Vagina (tissue), 2 donors: ENCODE results near the gene CFAP99.

ENCODE experiments used
- POLR2AphosphoS5 ChIP-seq, 2 donors: sonication (generic); formaldehyde crosslinking; IDR thresholded peaks; one replicate each; pipeline ENCODE4 v1.9.0; 2017; ENCODE audit warnings: antibody characterized with exemption in 2 of 2, mild to moderate bottlenecking in 2 of 2, low read depth in 1 of 2; ENCODE audit not compliant: insufficient read depth in 1 of 2
- TF ChIP-seq, protein P1 (sequence below), 3 experiments: fragments of 450-650 bp in 2 of 3; fragments of 200-600 bp in 1 of 3; sonication (generic) in 1 of 3; IDR thresholded peaks; one replicate each; pipeline ENCODE4 v1.5.1; 2017 to 2019; ENCODE audit warnings: antibody characterized with exemption in 3 of 3, mild to moderate bottlenecking in 2 of 3, moderate library complexity in 2 of 3

DNA sequence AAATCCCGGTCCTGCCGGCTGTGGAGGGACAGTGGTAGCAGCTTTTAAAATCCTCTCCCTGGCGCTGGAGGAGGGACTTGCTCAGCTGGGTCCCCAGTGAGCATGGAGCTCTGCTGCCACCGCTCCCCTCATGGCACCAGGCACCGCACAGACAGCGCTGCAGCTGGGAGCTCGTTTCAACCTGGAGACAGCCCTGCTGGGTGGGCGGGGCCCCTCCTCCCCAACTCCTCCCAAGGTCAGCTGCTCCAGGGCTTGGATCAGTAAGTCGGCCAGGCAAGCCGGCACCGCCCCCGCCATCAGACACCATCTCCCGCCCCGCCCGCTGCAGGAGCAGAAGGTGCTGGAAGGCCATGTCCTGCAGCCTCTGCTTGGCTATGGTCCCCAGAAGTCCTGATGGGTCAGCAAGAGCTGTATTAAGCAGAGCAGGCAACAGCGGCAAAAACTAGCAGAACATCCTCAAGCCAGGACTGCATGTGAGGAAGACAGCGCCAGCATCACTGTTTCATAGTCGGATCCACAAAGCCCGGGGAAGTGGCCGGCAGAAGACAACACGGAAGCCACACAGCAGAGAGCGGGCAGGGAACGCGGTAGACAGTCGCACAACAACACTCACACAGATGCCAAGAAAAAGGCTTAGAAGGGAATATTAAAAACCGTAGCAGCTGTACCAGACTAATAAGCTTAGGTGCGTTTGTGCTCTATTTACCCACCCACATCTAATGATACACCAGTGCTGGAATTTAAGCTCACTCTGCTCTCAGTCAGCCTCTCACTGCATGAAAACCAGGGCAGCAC lies 16.5 kb upstream of the CFAP99 start:
- TF ChIP-seq, protein P1, sequence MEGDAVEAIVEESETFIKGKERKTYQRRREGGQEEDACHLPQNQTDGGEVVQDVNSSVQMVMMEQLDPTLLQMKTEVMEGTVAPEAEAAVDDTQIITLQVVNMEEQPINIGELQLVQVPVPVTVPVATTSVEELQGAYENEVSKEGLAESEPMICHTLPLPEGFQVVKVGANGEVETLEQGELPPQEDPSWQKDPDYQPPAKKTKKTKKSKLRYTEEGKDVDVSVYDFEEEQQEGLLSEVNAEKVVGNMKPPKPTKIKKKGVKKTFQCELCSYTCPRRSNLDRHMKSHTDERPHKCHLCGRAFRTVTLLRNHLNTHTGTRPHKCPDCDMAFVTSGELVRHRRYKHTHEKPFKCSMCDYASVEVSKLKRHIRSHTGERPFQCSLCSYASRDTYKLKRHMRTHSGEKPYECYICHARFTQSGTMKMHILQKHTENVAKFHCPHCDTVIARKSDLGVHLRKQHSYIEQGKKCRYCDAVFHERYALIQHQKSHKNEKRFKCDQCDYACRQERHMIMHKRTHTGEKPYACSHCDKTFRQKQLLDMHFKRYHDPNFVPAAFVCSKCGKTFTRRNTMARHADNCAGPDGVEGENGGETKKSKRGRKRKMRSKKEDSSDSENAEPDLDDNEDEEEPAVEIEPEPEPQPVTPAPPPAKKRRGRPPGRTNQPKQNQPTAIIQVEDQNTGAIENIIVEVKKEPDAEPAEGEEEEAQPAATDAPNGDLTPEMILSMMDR (IDR thresholded peaks at IDR 0.05), result no peak
- TF ChIP-seq POLR2AphosphoS5 (IDR thresholded peaks at IDR 0.05; ENCODE audit: insufficient read depth in 1 of 2, low read depth in 1 of 2), result no peak
